HTERT RPE-1 (cell line): Measurements from ENCODE around the gene SLC16A8.
"Not testable (repeated sequence)": the region's sequence is repeated elsewhere in the genome, so short reads cannot be mapped to it uniquely, and the experiment has no call there.

ENCODE experiments used
- in situ Hi-C: fragments of 300-500 bp; cut with MboI; formaldehyde crosslinking; loops from 4 replicates; pipeline ENCODE4 v1.14.3; 2020; ENCODE audit warnings: low sequenced_read_pairs

Gene SLC16A8, protein sequence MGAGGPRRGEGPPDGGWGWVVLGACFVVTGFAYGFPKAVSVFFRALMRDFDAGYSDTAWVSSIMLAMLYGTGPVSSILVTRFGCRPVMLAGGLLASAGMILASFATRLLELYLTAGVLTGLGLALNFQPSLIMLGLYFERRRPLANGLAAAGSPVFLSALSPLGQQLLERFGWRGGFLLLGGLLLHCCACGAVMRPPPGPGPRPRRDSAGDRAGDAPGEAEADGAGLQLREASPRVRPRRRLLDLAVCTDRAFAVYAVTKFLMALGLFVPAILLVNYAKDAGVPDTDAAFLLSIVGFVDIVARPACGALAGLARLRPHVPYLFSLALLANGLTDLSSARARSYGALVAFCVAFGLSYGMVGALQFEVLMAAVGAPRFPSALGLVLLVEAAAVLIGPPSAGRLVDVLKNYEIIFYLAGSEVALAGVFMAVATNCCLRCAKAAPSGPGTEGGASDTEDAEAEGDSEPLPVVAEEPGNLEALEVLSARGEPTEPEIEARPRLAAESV

DNA sequence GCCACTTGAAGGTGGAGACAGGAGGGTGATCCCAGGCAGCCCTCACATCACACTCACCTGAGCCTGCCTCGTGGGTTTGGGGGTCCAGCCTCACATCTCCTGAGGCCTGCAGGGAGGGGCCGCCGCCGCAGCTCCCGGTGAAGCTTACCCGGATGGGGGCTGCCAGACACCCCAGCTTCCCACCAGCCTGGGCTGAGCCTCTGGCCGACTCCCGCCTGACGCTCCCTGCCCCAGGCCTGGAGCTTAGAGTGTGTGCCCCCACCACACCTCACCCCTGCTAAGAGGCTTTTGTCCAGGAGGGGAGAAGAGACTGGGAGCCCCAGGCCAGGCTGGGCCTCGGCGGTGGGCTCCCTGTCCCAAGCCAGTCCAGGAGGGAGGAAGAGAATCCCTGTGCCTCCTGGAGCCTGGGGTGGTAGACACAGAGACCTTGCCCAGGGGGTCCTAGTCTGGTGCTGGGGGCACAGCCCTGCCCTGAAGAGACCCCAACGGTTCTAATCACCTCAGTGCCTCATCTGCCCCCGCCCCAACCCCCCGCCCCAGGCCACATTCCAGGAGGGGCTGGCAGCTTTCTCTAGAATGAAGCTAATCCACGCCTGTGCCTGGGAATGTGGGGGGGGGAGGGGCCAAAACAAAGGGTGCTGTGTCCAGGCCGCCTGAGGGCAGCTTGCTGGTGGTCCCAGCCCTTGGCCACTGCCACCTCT is at the start of gene SLC16A8:
TSS of gene SLC16A8 (minus strand) at position 254 of the 701 bp plus-strand sequence. CDS start 1,311 bp downstream, outside the sequence.
- in situ Hi-C loops: no loop called here

DNA sequence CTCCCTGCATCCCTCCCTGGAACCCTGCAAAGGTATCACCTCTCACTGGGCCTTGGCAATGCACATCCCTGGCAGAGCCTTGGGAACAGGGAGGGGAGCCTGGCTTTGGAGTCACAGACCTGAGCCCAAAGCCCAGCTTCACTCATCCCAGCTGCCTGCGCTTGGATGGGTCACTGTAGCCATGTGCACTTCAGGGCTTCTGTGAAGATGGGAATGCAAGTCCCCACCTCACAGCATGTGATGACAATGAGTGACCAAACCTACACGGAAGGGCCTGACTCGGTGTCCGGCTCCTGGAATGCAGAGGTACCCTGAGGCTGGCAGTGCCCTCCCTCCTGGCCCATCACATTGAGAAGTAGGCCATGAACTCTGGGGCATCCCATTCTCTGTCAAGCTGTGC is 49.3 kb upstream of the SLC16A8 start:
- in situ Hi-C loops: no loop called here

DNA sequence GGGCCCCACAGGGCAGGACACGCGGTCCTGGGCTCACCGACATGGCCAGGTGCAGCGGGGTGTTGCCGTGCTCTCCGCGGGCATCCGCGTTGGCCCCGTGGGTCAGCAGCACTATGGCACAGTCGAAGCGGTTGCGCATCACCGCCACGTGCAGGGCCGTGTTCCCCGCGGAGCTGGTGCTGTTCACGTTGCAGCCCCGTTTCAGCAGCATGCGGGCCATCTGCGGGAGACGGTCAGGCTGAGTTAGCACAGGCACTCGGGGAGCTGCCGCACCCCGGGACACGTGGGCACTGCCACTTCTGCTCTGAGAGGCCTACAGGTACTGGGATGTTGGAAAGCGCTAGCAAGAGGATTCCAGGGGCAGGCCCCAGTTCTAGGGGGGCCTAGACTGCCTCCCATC is 48.8 kb upstream of the SLC16A8 start:
- in situ Hi-C loops: no loop called here

GRCh38 chr22:38132136-38132535 is 48.2 kb upstream of the SLC16A8 start:
- in situ Hi-C loops: no loop called here

DNA sequence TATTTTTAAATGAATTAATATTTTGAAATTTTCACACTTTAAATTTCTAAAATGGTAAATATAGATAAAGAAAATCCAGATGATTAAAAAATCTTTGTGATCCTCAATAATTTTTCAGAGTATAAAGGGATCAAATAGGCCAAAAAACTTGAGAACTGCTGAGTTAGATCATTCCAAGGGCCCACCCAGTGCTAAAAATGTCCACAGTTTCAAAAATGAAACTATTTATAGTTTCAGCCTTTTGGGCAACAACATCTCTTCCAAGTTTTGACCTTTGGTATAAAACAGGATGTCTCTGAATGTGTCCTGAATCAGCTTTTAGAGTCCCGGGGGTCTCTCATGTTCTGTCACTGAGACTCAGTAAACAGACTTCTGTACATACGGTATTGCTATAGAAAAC is 47.4 kb upstream of the SLC16A8 start:
- in situ Hi-C loops: no loop called here

DNA sequence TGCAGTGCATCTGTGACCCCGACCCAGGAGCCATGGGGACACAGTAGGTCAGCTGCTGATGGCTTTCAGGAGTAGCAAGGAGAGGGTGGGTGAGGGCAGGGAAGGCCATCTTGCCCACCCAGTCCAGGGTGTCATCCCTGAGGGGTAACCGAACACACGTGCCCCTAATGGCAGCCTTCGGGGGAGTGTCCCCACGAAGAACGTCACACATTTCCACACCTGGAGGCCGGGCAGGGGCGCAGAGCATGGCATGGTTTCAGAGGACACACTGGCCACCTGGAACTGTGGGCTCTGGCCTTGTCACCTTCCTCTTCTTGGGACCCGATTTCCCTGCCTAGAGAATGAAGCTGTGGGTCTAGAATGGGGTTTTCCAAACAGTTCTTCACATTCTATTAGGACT is 45.9 kb upstream of the SLC16A8 start:
- in situ Hi-C loops: no loop called here

- in situ Hi-C loops: no loop called here
These were observed 45.0 kb upstream of the SLC16A8 start for GRCh38 chr22:38129021-38129420.

DNA sequence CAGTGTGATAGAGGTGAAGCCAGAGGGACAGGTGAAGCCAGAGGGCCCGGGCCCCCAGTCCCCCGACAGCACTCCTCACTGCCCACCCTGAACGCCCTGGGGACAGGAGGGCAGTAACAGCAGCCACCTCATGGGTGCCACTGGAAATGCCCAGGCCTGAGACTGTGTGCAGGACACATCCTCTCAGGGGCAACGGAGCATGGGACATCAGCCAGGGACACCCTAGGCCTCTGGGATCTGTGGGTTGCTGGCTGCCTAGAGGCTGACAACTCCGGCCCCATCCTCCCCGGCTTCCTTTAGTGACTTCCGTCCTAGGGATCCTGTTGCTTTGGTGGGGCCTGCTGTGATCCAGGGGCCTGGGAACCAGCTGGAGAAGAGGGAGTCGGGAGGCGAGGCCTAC is 43.9 kb upstream of the SLC16A8 start:
- in situ Hi-C loops: no loop called here

DNA sequence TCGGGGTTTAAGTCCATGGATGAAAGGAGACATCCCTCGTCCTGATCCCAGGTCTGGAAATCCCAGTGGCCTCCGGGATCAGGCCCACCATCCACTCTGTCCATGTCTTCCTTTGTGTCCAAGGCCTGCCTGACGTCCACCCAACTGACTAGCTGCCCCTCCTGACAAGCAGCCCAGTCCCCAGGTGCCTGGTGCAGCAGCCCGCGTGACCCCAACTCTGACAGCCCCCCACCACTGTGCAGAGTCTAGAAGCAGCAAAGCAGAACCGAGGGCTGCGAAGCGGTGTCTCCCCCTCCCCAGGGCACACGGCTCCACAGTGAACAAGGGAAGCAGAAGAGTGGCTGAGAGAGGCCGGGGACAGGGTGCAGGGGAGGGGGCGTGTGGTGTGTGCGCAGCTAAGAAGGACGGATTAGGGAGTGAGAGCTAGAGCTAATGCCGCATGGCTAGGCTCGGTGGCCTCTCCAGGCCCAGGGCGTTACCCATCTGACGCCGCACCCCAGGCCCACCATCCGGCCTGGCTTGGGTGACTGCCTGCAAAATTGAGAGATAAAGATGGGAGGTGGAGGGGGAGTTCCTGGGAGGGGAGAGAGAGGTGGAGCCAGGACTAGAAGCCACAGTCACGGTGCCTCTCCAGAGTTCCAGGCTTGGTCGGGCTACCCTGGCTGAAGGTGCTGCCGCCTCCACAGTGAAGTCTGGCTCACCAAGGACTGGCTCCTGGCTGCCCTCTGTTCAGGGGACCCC is 43.1 kb upstream of the SLC16A8 start:
- in situ Hi-C loops: no loop called here

- in situ Hi-C loops: no loop called here
These were observed 41.8 kb upstream of the SLC16A8 start for GRCh38 chr22:38125751-38126201.

DNA sequence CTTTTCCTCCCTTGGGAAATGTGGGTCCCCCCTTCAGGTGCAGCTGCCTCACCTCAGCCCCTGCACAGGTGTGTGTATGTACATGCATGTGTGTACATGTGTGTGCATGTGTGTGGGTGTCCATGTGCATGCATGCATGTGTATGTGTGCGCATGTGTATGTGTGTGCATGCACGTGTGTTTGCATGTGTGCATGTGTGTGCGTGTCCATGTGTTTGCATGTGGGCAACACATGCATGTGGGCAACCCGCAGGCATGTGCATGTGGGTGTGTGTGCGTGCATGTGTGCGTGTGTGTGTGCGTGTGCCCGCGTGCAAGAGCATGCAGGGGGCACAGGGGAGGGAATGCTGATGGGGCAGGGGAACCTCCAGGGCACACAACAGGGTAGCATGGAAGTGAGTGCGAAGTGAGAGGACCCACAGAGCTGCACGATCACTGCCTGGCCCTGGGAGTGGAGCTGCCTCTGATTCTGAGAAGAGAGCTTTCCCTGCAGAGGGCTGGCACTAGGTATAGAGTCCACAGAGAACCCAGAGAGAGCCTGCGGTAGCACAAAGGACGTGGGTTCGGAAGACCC is 41.1 kb upstream of the SLC16A8 start:
- in situ Hi-C loops: no loop called here

DNA sequence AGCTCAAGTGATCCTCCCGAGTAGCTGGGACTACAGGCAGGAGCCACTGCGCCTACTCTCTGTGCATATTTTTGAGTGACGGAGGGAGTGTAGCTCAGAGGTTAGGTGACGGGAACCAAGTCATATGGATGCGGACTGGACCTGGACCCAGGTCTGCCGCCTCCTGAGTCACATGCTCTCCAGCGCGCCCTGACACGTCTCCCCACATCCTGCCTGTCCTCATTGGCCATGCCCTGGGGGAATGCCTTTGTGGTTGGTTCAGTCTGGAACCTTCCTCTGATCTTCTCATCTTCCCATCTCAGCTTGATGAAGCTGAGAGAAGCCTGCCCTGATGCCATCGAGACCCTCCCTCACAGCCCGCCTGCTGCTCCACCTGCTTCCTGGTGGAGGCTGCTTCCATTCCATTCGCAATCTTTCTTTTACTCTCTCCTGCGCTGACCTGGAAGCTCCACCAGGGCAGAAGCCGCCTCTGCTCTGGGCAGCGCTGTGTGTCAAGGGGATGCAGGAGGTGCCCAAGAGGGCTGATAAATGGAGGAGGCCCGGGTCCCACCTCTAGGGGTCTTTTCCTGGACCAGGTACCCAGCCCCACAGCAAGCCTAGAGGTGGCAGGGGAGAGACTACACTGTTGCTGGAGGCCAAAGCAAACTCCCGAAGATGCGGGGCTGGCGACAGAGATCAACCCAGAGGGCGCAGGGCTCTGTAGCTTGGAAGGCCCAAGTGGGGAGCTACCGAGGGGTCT is 40.4 kb upstream of the SLC16A8 start:
- in situ Hi-C loops: no loop called here

- in situ Hi-C loops: no loop called here
These were observed 38.6 kb upstream of the SLC16A8 start for GRCh38 chr22:38122616-38123015.

DNA sequence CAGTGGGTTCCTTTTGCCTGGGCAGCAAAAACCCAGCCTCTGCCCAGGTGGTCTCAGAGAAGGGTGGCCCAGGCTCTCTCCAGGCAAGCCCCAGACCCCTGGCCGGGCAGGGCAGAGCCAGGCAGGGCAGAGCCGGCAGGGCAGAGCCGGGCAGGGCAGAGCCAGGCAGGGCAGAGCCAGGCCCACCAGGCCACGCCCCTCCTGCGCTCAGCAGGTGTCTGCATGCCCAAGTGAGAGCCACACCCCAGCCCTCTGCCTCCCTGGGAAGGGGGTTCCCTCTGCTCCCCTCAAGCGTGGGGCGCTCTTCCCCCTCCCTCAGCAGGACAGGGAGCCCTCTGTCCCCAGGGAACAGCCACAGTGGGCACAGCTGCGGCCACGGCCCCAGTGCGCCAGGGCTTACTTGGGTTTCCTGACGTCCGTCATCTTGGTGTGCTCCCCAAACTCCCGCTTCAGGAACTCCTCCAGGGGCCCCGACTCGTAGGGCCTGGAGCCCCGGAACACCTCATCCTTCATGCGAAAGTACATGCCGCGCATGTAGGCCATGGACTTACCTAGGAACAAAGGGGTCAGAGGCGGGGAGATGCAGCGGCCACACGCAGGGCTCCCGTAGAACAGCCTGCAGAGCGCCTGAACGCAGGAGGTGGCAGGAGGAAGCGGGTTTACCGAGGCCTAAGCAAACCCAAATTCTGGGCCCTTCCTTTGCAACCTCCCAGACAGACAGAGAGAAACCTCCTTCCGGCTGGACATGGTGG is 36.6 kb upstream of the SLC16A8 start:
- in situ Hi-C loops: no loop called here

- in situ Hi-C loops: not testable (repeated sequence)
These were observed 34.8 kb upstream of the SLC16A8 start for GRCh38 chr22:38118747-38119146.

GRCh38 chr22:38118182-38118581 is 34.2 kb upstream of the SLC16A8 start:
- in situ Hi-C loops: no loop called here

GRCh38 chr22:38117556-38117955 is 33.6 kb upstream of the SLC16A8 start:
- in situ Hi-C loops: not testable (repeated sequence)

GRCh38 chr22:38115423-38116205 is 31.6 kb upstream of the SLC16A8 start:
- in situ Hi-C loops: no loop called here
